DMS 273 (cell line): Measurements from ENCODE around the gene AFDN.

ENCODE experiments used
- DNase-seq: peaks from one replicate; lab custom pipeline; 2025; ENCODE audit not compliant: unreplicated experiment; lab: John Stamatoyannopoulos, UW

Gene AFDN

GRCh38 chr6:167912494-167912893 is 85.8 kb downstream of the AFDN start:
- no peak for DNase-seq

DNA sequence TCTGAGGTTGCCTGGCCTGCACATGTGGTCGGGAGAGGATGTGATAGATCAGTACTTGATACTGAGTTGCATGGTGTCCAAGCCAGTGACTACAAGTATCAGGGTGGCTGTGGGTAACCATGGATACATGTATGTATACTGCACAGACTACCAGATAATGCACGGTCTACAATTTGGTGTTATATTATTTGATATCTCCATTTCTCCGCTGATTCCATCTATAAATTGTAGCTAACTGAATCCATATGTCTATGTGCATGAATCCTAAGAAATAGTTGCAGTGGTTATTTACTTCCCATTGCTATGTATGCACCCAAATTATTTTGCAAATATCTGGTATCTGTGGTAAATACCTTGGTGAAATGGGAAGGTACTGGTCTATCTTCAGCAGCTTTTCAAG is 87.0 kb downstream of the AFDN start:
- DNase-seq, result no peak

GRCh38 chr6:167915139-167915538 is 88.4 kb downstream of the AFDN start:
- no peak for DNase-seq

DNA sequence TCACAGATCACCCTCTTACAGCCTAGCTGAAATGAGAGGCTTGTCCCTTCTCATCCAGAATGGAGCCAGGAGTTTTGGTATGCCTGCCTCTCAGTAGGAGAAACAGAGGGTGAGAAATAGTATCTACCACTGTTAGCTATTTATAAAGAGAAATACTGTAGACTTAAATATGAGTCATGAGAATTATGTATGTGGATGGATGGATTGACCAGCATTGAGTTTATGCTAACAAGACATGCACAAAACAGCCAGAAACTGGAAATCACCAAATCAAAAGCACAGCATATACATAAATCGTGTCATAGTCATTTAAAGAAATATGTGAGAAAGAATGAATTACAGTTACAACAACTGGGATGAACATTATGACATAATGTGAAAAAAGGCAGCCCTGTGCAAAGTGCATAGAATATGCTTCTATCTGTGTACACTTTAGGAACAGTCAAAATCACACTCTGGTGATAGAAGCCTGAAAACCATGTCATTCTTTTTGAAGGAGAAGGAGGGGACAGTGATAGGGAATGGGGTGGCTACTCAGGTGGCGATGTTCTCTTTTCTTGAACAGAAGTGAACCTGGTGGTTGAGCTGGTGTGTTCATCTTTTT is 90.9 kb downstream of the AFDN start:
- no peak for DNase-seq

GRCh38 chr6:167918548-167919278 is 92.0 kb downstream of the AFDN start:
- DNase-seq, result no peak

GRCh38 chr6:167919349-167919748 is 92.6 kb downstream of the AFDN start:
- DNase-seq, result no peak

- no peak for DNase-seq
Observed at GRCh38 chr6:167920165-167920564, 93.5 kb downstream of the AFDN start.

DNA sequence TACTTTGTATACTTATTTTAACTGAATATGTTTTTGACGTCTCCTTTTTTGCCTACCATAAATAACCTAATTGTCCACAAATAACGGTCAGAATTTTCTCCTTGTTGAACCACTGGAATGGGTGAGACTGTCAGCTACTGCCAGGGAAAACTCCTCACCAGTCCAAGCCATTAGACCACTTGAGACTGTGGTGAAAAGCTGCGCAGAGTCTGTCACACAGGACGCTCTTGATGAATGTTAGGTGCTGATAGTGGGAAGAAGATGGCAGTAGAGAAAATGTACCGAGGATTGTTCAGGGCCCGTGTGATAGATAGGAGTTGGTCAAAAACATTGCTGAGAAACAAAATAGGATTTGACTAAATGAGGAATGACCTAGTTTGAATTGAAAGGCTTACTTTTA is 95.1 kb downstream of the AFDN start:
- no peak for DNase-seq

DNA sequence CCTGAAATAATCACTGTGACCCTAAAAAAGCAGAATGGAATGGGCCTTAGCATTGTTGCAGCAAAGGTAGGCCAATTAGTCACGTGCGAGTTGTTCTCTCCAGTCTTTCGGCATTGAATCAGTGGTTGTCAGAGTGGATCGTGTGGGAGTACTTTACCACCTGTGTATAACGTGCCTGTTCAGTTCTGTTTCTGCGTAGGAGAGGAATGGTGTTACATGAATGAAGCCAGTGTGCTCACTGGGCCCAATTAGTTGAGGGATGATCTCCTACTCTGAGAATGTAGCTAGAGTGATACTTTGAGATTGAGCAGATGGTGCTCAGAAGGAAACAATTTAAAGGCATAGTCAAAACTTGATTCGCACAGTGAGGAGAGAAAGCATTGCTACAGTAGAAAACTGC is 98.3 kb downstream of the AFDN start:
- DNase-seq, result no peak

DNA sequence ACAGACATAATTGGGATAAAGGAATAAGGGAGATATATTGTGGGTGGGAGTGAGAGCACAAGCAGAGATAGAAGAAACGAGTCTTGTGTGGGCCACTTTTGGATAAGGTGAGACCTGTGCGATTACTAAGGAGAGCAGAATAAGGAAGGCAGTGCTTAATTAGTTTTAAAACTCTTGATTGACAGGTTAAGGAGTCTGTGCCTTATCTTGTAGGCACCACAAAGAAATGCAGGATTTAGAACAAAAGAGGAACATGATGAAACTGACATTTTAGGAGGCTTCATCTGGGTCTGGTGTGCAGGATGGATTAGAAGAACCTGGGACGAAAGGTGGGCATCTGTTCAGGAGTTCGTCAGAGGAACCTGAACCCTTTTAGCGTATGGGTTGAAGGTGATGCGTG is 100.5 kb downstream of the AFDN start:
- DNase-seq, result no peak

DNA sequence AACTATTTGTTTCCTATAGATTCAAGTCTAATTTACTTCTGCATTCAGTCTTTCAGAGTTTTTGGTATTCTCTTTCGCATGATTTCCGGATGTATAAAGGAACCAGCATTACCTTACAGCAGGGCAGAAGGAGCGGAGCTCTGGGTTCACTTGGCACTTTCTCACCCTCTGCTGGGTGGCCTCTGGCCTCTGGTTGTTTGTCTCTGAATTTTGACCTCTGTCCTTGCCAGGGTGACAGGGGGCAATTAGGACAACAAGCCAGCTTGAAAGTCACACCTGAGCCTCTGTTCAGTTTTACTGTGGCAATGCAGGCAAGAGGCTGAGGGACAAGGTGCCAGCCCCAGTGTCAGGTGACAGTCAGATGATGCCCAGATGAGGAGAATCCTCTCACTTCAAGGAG is 101.4 kb downstream of the AFDN start:
- no peak for DNase-seq

DNA sequence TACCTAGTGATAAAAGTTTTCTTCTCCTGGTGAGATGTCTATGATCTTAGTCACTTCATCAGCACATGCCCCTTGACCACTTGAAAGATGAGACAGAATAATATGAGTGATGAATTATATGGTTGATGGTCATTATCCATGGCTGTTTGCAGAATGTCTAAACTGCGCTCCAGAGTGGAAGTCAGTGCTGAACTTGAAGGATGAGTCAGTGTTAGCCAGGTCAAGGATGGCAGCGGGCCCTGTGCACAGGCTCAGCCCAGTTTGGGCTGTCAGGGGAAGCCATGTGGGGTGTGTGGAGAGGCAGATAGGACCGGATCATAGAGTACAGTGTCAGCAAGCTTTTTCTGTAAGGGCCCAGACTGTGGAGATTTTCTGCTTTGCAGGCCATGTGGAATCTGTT is 103.6 kb downstream of the AFDN start:
- no peak for DNase-seq

GRCh38 chr6:167932468-167933276 is 106.0 kb downstream of the AFDN start:
- no peak for DNase-seq

DNA sequence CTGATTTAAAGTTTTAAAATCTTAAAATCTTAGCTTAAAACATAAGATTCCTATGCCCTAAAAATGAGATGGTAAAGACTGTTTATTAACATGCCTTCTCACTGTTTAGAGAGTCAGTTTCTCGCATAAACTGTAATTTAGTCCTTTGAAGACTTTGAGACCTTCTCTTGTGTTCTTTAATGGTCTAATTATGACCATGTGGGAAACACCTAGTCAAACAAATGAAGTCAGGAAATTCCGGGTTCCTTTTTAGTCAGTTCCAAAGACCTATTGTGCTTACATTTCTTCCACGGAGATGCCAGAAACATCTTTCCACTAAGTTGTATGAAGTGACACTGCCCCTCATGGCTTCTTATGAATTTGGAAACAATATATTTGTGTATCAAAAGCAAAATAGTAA is 106.6 kb downstream of the AFDN start:
- no peak for DNase-seq

DNA sequence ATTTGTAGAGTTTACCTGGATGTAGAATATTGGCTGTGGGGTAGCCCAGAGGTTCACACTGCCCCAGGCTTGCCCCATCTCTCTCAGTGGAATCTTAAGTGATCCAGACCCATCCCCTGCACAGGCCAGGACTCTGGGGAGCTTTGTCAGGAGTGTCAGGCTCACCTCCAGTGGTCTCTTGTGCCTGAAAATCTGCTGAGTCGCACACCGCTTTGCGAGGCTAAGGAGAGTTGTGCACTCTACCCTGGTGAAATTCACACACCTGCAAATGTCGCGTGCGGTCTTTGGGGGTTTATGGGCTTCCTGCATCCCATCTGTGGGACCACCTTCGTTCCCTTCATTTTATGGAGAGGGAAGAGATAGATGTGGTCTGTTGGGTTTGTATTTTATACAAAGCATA is 107.1 kb downstream of the AFDN start:
- no peak for DNase-seq

- no peak for DNase-seq
Observed at GRCh38 chr6:167934426-167934864, 107.7 kb downstream of the AFDN start.

DNA sequence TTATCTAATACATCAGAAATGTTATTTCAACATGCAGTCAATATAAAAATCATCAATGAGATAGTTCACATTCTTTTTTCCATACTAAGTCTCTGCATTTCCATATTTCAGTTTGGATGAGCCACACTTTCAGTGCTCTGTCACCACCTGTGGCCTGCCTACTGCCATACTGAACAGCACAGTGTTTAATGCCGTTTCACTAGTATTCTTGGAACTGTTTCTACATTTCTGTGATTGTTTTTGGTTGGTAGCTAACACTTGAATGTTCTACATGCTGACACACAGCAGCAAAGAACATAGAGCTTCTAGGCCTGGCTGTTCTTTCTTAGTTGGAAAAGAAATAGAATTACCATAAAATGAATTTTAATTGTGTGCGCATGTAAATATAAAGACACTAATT is 109.3 kb downstream of the AFDN start:
- DNase-seq, result no peak

GRCh38 chr6:167937301-167937700 is 110.6 kb downstream of the AFDN start:
- DNase-seq, result no peak

GRCh38 chr6:167937948-167938911 is 111.5 kb downstream of the AFDN start:
- no peak for DNase-seq

DNA sequence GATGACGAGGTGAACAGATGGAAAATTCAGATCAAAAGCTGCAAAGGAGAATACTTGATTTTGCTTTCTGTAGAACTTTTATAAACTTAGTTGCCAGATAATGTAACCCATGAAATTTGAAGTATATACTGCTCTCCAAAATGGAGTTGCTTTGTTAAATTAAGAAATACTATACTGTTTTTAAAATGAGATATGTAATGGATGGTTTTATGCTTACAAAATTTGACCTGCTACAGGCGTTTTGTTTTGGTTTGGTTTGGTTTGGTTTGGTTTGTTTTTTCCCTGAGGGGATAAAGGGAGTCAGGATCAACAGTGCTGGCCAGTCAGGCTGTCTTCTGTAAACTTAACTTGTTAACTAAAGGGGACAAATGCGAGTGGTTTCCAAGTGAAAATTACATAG is 115.1 kb downstream of the AFDN start:
- DNase-seq, result no peak

GRCh38 chr6:167944130-167944529 is 117.4 kb downstream of the AFDN start:
- no peak for DNase-seq
